ENCODE results near the gene COBLL1. TPM values are rescaled to one million over a fixed set of nuclear protein-coding genes. Genes with fewer than 3 reads are reported as not detected.

COBLL1 gene
- total RNA-seq, 1 experiment from 2014 or later: 5.9 TPM

GRCh38 chr2:164763431-164763830 lies 78.2 kb downstream of the COBLL1 start:
- no peak for TF ChIP-seq CTCF (conservative IDR thresholded peaks at IDR 0.05)
- H3K27me3 ChIP-seq (ENCODE audit: insufficient read depth, low read length): no peaks in the 10 kb centered on the region
- no peaks in the 10 kb centered on the region for H3K79me2 ChIP-seq (ENCODE audit: insufficient read depth, low read length)

More at GRCh38 chr2:164763431-164763830, 78.2 kb downstream of the COBLL1 start:
- Mint-ChIP-seq H3K9me3 (no peaks in the 10 kb centered on the region), H3K4me3 (no peak overlapping the region), H3K27me3 (ENCODE audit: low read depth) (no peaks in the 10 kb centered on the region), H3K4me1 (no peaks in the 10 kb centered on the region), H3K27ac (no peak overlapping the region), H3K36me3 (ENCODE audit: insufficient read depth in 1 of 3, low read depth in 3 of 3) (no peaks in the 10 kb centered on the region)
- Histone ChIP-seq H2BK20ac (ENCODE audit: low read depth, low read length, poor library complexity, severe bottlenecking) (no peak overlapping the region), H3K18ac (ENCODE audit: insufficient read length, low read depth, low read length) (no peak overlapping the region), H4K91ac (ENCODE audit: insufficient read length, low read depth, low read length) (no peak overlapping the region), H4K8ac (replicated peaks; ENCODE audit: insufficient read length, low read depth, low read length) (no peak overlapping the region), H2BK12ac (ENCODE audit: insufficient read length, low read depth, low read length) (no peak overlapping the region), H2BK5ac (ENCODE audit: insufficient read length, low read length) (no peak overlapping the region), H3K23me2 (ENCODE audit: insufficient read length, low read depth, low read length, poor library complexity, severe bottlenecking) (no peaks in the 10 kb centered on the region), H2AK5ac (ENCODE audit: insufficient read length, low read length) (no peak overlapping the region), H2BK15ac (ENCODE audit: low read depth, low read length) (no peak overlapping the region), H3K56ac (ENCODE audit: insufficient read length, low read depth, low read length) (no peak overlapping the region), H3T11ph (ENCODE audit: low read length) (no peak overlapping the region), H3K4me2 (ENCODE audit: insufficient read depth, insufficient read length, low read length) (no peak overlapping the region), H2BK120ac (ENCODE audit: low read depth, low read length, poor library complexity, severe bottlenecking) (no peak overlapping the region), H2AFZ (ENCODE audit: low read length) (no peak overlapping the region), H3K27ac (ENCODE audit: insufficient read length, low read depth, low read length) (no peak overlapping the region), H3K14ac (ENCODE audit: insufficient read depth, low read length) (no peak overlapping the region), H3K23ac (ENCODE audit: insufficient read length, low read depth, low read length) (no peak overlapping the region), H3K9me3 (ENCODE audit: control insufficient read depth, low read depth, low read length) (no peaks in the 10 kb centered on the region), H4K5ac (ENCODE audit: insufficient read length, low read depth, low read length) (no peak overlapping the region), H3K79me1 (ENCODE audit: insufficient read depth, low read depth, low read length, poor library complexity, severe bottlenecking) (no peaks in the 10 kb centered on the region), H3K4me1 (ENCODE audit: insufficient read depth, low read length) (no peaks in the 10 kb centered on the region), H4K20me1 (ENCODE audit: control insufficient read depth, insufficient read depth, insufficient read length) (no peaks in the 10 kb centered on the region), H3K4ac (ENCODE audit: low read depth, low read length) (no peak overlapping the region), H3K9ac (ENCODE audit: extremely low read depth, insufficient read length, low read length) (no peak overlapping the region)
- DNase-seq: no peak
- 100% methylated on average over 1 of the region's 5 CpGs for WGBS (ENCODE audit: extremely low coverage, insufficient read length, low lambda C conversion rate)
